ENCODE results near the gene NIPAL3. TPM values are rescaled to one million over a fixed set of nuclear protein-coding genes. Genes with fewer than 3 reads are reported as not detected.

Gene NIPAL3
- total RNA-seq, 1 experiment from 2014 or later = 7.7 TPM

- Histone ChIP-seq H3K27me3 (ENCODE audit: insufficient read depth, low read length) (no peaks in the 10 kb centered on the region), H4K20me1 (ENCODE audit: control insufficient read depth, insufficient read depth, insufficient read length) (no peaks in the 10 kb centered on the region), H3K4ac (ENCODE audit: low read depth, low read length) (no peak within 1 kb of the TSS), H3K4me2 (ENCODE audit: insufficient read depth, insufficient read length, low read length) (peak within 1 kb of the TSS; percentile 74), H2BK12ac (ENCODE audit: insufficient read length, low read depth, low read length) (no peak within 1 kb of the TSS), H4K91ac (ENCODE audit: insufficient read length, low read depth, low read length) (no peak within 1 kb of the TSS), H4K5ac (ENCODE audit: insufficient read length, low read depth, low read length) (no peak within 1 kb of the TSS), H2AK5ac (ENCODE audit: insufficient read length, low read length) (no peak within 1 kb of the TSS), H3K27ac (ENCODE audit: insufficient read length, low read depth, low read length) (no peak within 1 kb of the TSS), H3K23me2 (ENCODE audit: insufficient read length, low read depth, low read length, poor library complexity, severe bottlenecking) (peaks cover 9% of the 10 kb centered on the region), H3K9ac (ENCODE audit: extremely low read depth, insufficient read length, low read length) (peak within 1 kb of the TSS; percentile 39), H4K8ac (replicated peaks; ENCODE audit: insufficient read length, low read depth, low read length) (no peak within 1 kb of the TSS), H2BK5ac (ENCODE audit: insufficient read length, low read length) (no peak within 1 kb of the TSS), H3K23ac (ENCODE audit: insufficient read length, low read depth, low read length) (no peak within 1 kb of the TSS), H2BK15ac (ENCODE audit: low read depth, low read length) (no peak within 1 kb of the TSS), H3K9me3 (ENCODE audit: control insufficient read depth, low read depth, low read length) (no peaks in the 10 kb centered on the region), H2BK120ac (ENCODE audit: low read depth, low read length, poor library complexity, severe bottlenecking) (no peak within 1 kb of the TSS), H2AFZ (ENCODE audit: low read length) (no peak within 1 kb of the TSS), H3K56ac (ENCODE audit: insufficient read length, low read depth, low read length) (no peak within 1 kb of the TSS), H3K79me1 (ENCODE audit: insufficient read depth, low read depth, low read length, poor library complexity, severe bottlenecking) (no peaks in the 10 kb centered on the region), H3K79me2 (ENCODE audit: insufficient read depth, low read length) (no peaks in the 10 kb centered on the region), H2BK20ac (ENCODE audit: low read depth, low read length, poor library complexity, severe bottlenecking) (no peak within 1 kb of the TSS), H3K14ac (ENCODE audit: insufficient read depth, low read length) (peak within 1 kb of the TSS; percentile 43), H3T11ph (ENCODE audit: low read length) (no peak within 1 kb of the TSS), H3K4me1 (ENCODE audit: insufficient read depth, low read length) (peaks cover 2% of the 10 kb centered on the region; the same call in 1 of the 2 replicates), H3K18ac (ENCODE audit: insufficient read length, low read depth, low read length) (no peak within 1 kb of the TSS)
- H3K4me3 Mint-ChIP-seq = peak within 1 kb of the TSS; percentile 82 to 95
- H3K36me3 Mint-ChIP-seq (ENCODE audit: insufficient read depth in 1 of 3, low read depth in 3 of 3) = no peaks in the 10 kb centered on the region; a peak in 1 of 7 replicates
- no peak for TF ChIP-seq CTCF (conservative IDR thresholded peaks at IDR 0.05)
- peaks cover 47 to 51% of the 10 kb centered on the region in 2 experiments for H3K4me1 Mint-ChIP-seq
- H3K9me3 Mint-ChIP-seq = no peaks in the 10 kb centered on the region
- H3K27me3 Mint-ChIP-seq (ENCODE audit: low read depth) = peaks cover 7% of the 10 kb centered on the region
- no CpG with 5 or more reads among the region's 53 CpGs for WGBS (ENCODE audit: extremely low coverage, insufficient read length, low lambda C conversion rate)
- DNase-seq = peak; percentile 87
- peak within 1 kb of the TSS in 2 of 3 experiments; percentile 19 to 81; a peak in 4 of 7 replicates for H3K27ac Mint-ChIP-seq
These were observed 87.1 kb downstream of the NIPAL3 start, which contains the start of gene RCAN3 for GRCh38 chr1:24502709-24503058. Gene RCAN3, plus strand, starts transcription at chr1:24502836. Its CDS starts 11,537 bp downstream, at chr1:24514373.

All from H9 (cell line).